ENCODE results near the gene AQP6.

AQP6 gene

GRCh38 chr12:49972641-49973360 lies at the start of gene AQP6:
AQP6 (plus strand) TSS chr12:49972947; CDS start chr12:49973174, 227 bp downstream.
- Histone ChIP-seq H3K4me1 (ENCODE audit: insufficient read depth, low read length) (no peaks in the 10 kb centered on the region), H3K36me3 (ENCODE audit: insufficient read depth, low read length) (no peaks in the 10 kb centered on the region), H3K4me3 (ENCODE audit: low read length) (no peak within 1 kb of the TSS), H3K9me3 (ENCODE audit: low read length) (no peaks in the 10 kb centered on the region), H3K27me3 (ENCODE audit: insufficient read depth, low read length) (peaks cover 17% of the 10 kb centered on the region), H2AFZ (ENCODE audit: low read depth, low read length) (no peak within 1 kb of the TSS)

- no peaks in the 10 kb centered on the region for H3K4me1 ChIP-seq (ENCODE audit: insufficient read depth, low read length)
- H3K4me3 ChIP-seq (ENCODE audit: low read length): no peak overlapping the region
- no peaks in the 10 kb centered on the region for H3K9me3 ChIP-seq (ENCODE audit: low read length)
- H3K27me3 ChIP-seq (ENCODE audit: insufficient read depth, low read length): peaks cover 12% of the 10 kb centered on the region
- no peak overlapping the region for H2AFZ ChIP-seq (ENCODE audit: low read depth, low read length)
- no peaks in the 10 kb centered on the region for H3K36me3 ChIP-seq (ENCODE audit: insufficient read depth, low read length)
Observed at GRCh38 chr12:49923035-49923644, 49.6 kb upstream of the AQP6 start.

GRCh38 chr12:49923880-49924556 lies 48.7 kb upstream of the AQP6 start:
- Histone ChIP-seq H2AFZ (ENCODE audit: low read depth, low read length) (no peak overlapping the region), H3K4me3 (ENCODE audit: low read length) (no peak overlapping the region), H3K4me1 (ENCODE audit: insufficient read depth, low read length) (no peaks in the 10 kb centered on the region), H3K27me3 (ENCODE audit: insufficient read depth, low read length) (peaks cover 10% of the 10 kb centered on the region), H3K9me3 (ENCODE audit: low read length) (no peaks in the 10 kb centered on the region), H3K36me3 (ENCODE audit: insufficient read depth, low read length) (no peaks in the 10 kb centered on the region)

- Histone ChIP-seq H3K9me3 (ENCODE audit: low read length) (no peaks in the 10 kb centered on the region), H3K4me1 (ENCODE audit: insufficient read depth, low read length) (no peaks in the 10 kb centered on the region), H3K4me3 (ENCODE audit: low read length) (no peak overlapping the region), H2AFZ (ENCODE audit: low read depth, low read length) (no peak overlapping the region), H3K36me3 (ENCODE audit: insufficient read depth, low read length) (no peaks in the 10 kb centered on the region), H3K27me3 (ENCODE audit: insufficient read depth, low read length) (peaks cover 16% of the 10 kb centered on the region)
Observed at GRCh38 chr12:49924628-49925246, 48.0 kb upstream of the AQP6 start.

- H3K4me1 ChIP-seq (ENCODE audit: insufficient read depth, low read length): no peaks in the 10 kb centered on the region
- no peak overlapping the region for H3K4me3 ChIP-seq (ENCODE audit: low read length)
- no peaks in the 10 kb centered on the region for H3K9me3 ChIP-seq (ENCODE audit: low read length)
- H2AFZ ChIP-seq (ENCODE audit: low read depth, low read length): no peak overlapping the region
- peaks cover 16% of the 10 kb centered on the region for H3K27me3 ChIP-seq (ENCODE audit: insufficient read depth, low read length)
- no peaks in the 10 kb centered on the region for H3K36me3 ChIP-seq (ENCODE audit: insufficient read depth, low read length)
Observed at GRCh38 chr12:49925433-49926204, 47.1 kb upstream of the AQP6 start.

- no peak overlapping the region for H3K4me3 ChIP-seq (ENCODE audit: low read length)
- no peaks in the 10 kb centered on the region for H3K9me3 ChIP-seq (ENCODE audit: low read length)
- no peaks in the 10 kb centered on the region for H3K36me3 ChIP-seq (ENCODE audit: insufficient read depth, low read length)
- H3K27me3 ChIP-seq (ENCODE audit: insufficient read depth, low read length): peaks cover 8% of the 10 kb centered on the region
- peaks cover 4% of the 10 kb centered on the region for H3K4me1 ChIP-seq (ENCODE audit: insufficient read depth, low read length)
- no peak overlapping the region for H2AFZ ChIP-seq (ENCODE audit: low read depth, low read length)
Observed at GRCh38 chr12:49928471-49928870, 44.3 kb upstream of the AQP6 start.

GRCh38 chr12:49929581-49929980 lies 43.2 kb upstream of the AQP6 start:
- H3K36me3 ChIP-seq (ENCODE audit: insufficient read depth, low read length): no peaks in the 10 kb centered on the region
- H3K4me3 ChIP-seq (ENCODE audit: low read length): no peak overlapping the region
- no peaks in the 10 kb centered on the region for H3K9me3 ChIP-seq (ENCODE audit: low read length)

GRCh38 chr12:49930515-49931288 lies 42.0 kb upstream of the AQP6 start:
- H3K36me3 ChIP-seq (ENCODE audit: insufficient read depth, low read length): no peaks in the 10 kb centered on the region
- H2AFZ ChIP-seq (ENCODE audit: low read depth, low read length): no peak overlapping the region
- H3K4me3 ChIP-seq (ENCODE audit: low read length): no peak overlapping the region
- H3K27me3 ChIP-seq (ENCODE audit: insufficient read depth, low read length): peaks cover 8% of the 10 kb centered on the region
- H3K9me3 ChIP-seq (ENCODE audit: low read length): no peaks in the 10 kb centered on the region
- H3K4me1 ChIP-seq (ENCODE audit: insufficient read depth, low read length): peaks cover 4% of the 10 kb centered on the region

More at GRCh38 chr12:49929581-49929980, 43.2 kb upstream of the AQP6 start:
- Histone ChIP-seq H3K27me3 (ENCODE audit: insufficient read depth, low read length) (peaks cover 8% of the 10 kb centered on the region), H3K4me1 (ENCODE audit: insufficient read depth, low read length) (peaks cover 4% of the 10 kb centered on the region), H2AFZ (ENCODE audit: low read depth, low read length) (no peak overlapping the region)

GRCh38 chr12:49932023-49932422 lies 40.7 kb upstream of the AQP6 start:
- Histone ChIP-seq H3K9me3 (ENCODE audit: low read length) (no peaks in the 10 kb centered on the region), H3K4me3 (ENCODE audit: low read length) (no peak overlapping the region), H3K36me3 (ENCODE audit: insufficient read depth, low read length) (no peaks in the 10 kb centered on the region)

GRCh38 chr12:49932533-49933130 lies 40.1 kb upstream of the AQP6 start:
- peaks cover 8% of the 10 kb centered on the region for H3K27me3 ChIP-seq (ENCODE audit: insufficient read depth, low read length)
- H3K4me3 ChIP-seq (ENCODE audit: low read length): no peak overlapping the region
- H3K9me3 ChIP-seq (ENCODE audit: low read length): no peaks in the 10 kb centered on the region
- H3K36me3 ChIP-seq (ENCODE audit: insufficient read depth, low read length): no peaks in the 10 kb centered on the region
- H2AFZ ChIP-seq (ENCODE audit: low read depth, low read length): no peak overlapping the region
- H3K4me1 ChIP-seq (ENCODE audit: insufficient read depth, low read length): peaks cover 4% of the 10 kb centered on the region

More at GRCh38 chr12:49932023-49932422, 40.7 kb upstream of the AQP6 start:
- peaks cover 8% of the 10 kb centered on the region for H3K27me3 ChIP-seq (ENCODE audit: insufficient read depth, low read length)
- H3K4me1 ChIP-seq (ENCODE audit: insufficient read depth, low read length): peaks cover 4% of the 10 kb centered on the region
- no peak overlapping the region for H2AFZ ChIP-seq (ENCODE audit: low read depth, low read length)

- peaks cover 4% of the 10 kb centered on the region for H3K4me1 ChIP-seq (ENCODE audit: insufficient read depth, low read length)
- no peaks in the 10 kb centered on the region for H3K36me3 ChIP-seq (ENCODE audit: insufficient read depth, low read length)
Observed at GRCh38 chr12:49933796-49934195, 39.0 kb upstream of the AQP6 start.

GRCh38 chr12:49934505-49934904 lies 38.2 kb upstream of the AQP6 start:
- H3K27me3 ChIP-seq (ENCODE audit: insufficient read depth, low read length): peaks cover 4% of the 10 kb centered on the region
- H3K36me3 ChIP-seq (ENCODE audit: insufficient read depth, low read length): no peaks in the 10 kb centered on the region

More at GRCh38 chr12:49933796-49934195, 39.0 kb upstream of the AQP6 start:
- H3K4me3 ChIP-seq (ENCODE audit: low read length): no peak overlapping the region
- no peaks in the 10 kb centered on the region for H3K9me3 ChIP-seq (ENCODE audit: low read length)
- no peak overlapping the region for H2AFZ ChIP-seq (ENCODE audit: low read depth, low read length)
- H3K27me3 ChIP-seq (ENCODE audit: insufficient read depth, low read length): peaks cover 8% of the 10 kb centered on the region

More at GRCh38 chr12:49934505-49934904, 38.2 kb upstream of the AQP6 start:
- Histone ChIP-seq H2AFZ (ENCODE audit: low read depth, low read length) (no peak overlapping the region), H3K4me3 (ENCODE audit: low read length) (no peak overlapping the region), H3K4me1 (ENCODE audit: insufficient read depth, low read length) (peaks cover 4% of the 10 kb centered on the region), H3K9me3 (ENCODE audit: low read length) (no peaks in the 10 kb centered on the region)
